HCT116 (cell line): ENCODE results near the gene ENTHD1. TPM values are rescaled to one million over a fixed set of nuclear protein-coding genes. Genes with fewer than 3 reads are reported as not detected.

Experiments used
- ATAC-seq: fragments of 200-7000 bp; cut with Tn5 transposase; 2 replicates; pipeline ENCODE4 v1.9.1; 2020; ENCODE audit warnings: mild to moderate bottlenecking, moderate library complexity
- BruUV-seq: library from RNA; stranded (reverse); fragments of 400-500 nt; replicated peaks from 2 replicates; lab custom pipeline; 2021; lab: Mats Ljungman, UMichigan
- CTCF ChIA-PET: fragments of 300-600 bp; sonication (Branson Sonifier 250); formaldehyde crosslinking; loops from one replicate; lab custom pipeline; 2021; ENCODE audit warnings: antibody characterized with exemption; lab: Charles Lee
- POLR2A ChIA-PET: fragments of 300-600, 350-600 bp; sonication (Branson Sonifier 250); formaldehyde crosslinking; loops from one replicate; lab custom pipeline; 2021; ENCODE audit warnings: antibody characterized with exemption; lab: Charles Lee
- RAD21 ChIA-PET, 2 experiments: fragments of 300-600 bp; sonication (Branson Sonifier 250); formaldehyde crosslinking; loops; one replicate each; lab custom pipeline; 2023; ENCODE audit warnings: low total read pairs in 2 of 2; ENCODE audit not compliant: uncharacterized antibody in 2 of 2, unreplicated experiment in 2 of 2, low non-redundant PET in 1 of 2; lab: Charles Lee
- DNase-seq: peaks from one replicate; pipeline ENCODE4 v3.0.0-alpha.2; 2010; ENCODE audit warnings: low read depth, low spot score
- H2AFZ ChIP-seq: fragments of 200-600 bp; shearing (Covaris generic), sonication (generic); 2 replicates; pipeline ENCODE4 v1.6.1; 2017; ENCODE audit warnings: low read depth, mixed run types, mixed read lengths, antibody characterized with exemption, low read length; ENCODE audit not compliant: poor library complexity, severe bottlenecking
- H3K27ac ChIP-seq: 2 replicates; pipeline ENCODE4 v1.5.1; 2012; ENCODE audit warnings: low read depth, low read length
- H3K27me3 ChIP-seq: fragments of 200-600 bp; sonication (generic); 2 replicates; pipeline ENCODE4 v1.6.1; 2016; ENCODE audit warnings: mixed run types, low read length, mixed read lengths; ENCODE audit not compliant: insufficient read depth
- H3K36me3 ChIP-seq, 2 experiments: fragments of 200-500 bp in 1 of 2; fragments of 200-600 bp in 1 of 2; sonication (Bioruptor generic) in 1 of 2; sonication (generic) in 1 of 2; 2 replicates each; pipeline versions ENCODE4 v1.5.1 to v1.6.1; 2014 to 2016; ENCODE audit warnings: low read length in 2 of 2, inconsistent platforms in 1 of 2, mixed read lengths in 1 of 2, mixed run types in 1 of 2; ENCODE audit not compliant: insufficient read depth in 2 of 2, control insufficient read depth in 1 of 2
- H3K4me1 ChIP-seq, 2 experiments: fragments of 200-600 bp in 1 of 2; sonication (generic) in 1 of 2; 2 replicates each; pipeline versions ENCODE4 v1.5.1 to v1.6.1; 2012 to 2017; ENCODE audit warnings: low read length in 2 of 2, inconsistent platforms in 1 of 2, mild to moderate bottlenecking in 1 of 2, mixed read lengths in 1 of 2, mixed run types in 1 of 2, moderate library complexity in 1 of 2; ENCODE audit not compliant: insufficient read depth in 2 of 2, control insufficient read depth in 1 of 2
- H3K4me2 ChIP-seq: fragments of 200-600 bp; sonication (generic); 2 replicates; pipeline ENCODE4 v1.6.1; 2017; ENCODE audit warnings: mixed run types, low read length, mixed read lengths
- H3K4me3 ChIP-seq, 2 experiments: fragments of 200-600 bp in 1 of 2; sonication (generic) in 1 of 2; replicated peaks in 1 of 2; 2 replicates each; pipeline ENCODE4 v1.5.1; 2011 to 2016; ENCODE audit warnings: low read length in 2 of 2, control low read depth in 1 of 2, low read depth in 1 of 2, mild to moderate bottlenecking in 1 of 2, mixed read lengths in 1 of 2, mixed run types in 1 of 2
- H3K79me2 ChIP-seq: fragments of 200-600 bp; sonication (generic); 2 replicates; pipeline ENCODE4 v1.6.1; 2017; ENCODE audit warnings: mild to moderate bottlenecking, mixed run types, low read length, moderate library complexity, mixed read lengths; ENCODE audit not compliant: insufficient read depth
- H3K9ac ChIP-seq: fragments of 200-600 bp; sonication (generic); 2 replicates; pipeline ENCODE4 v1.6.1; 2016; ENCODE audit warnings: low read length, mixed read lengths
- H3K9me2 ChIP-seq: fragments of 200-600 bp; sonication (generic), shearing (Covaris generic); 2 replicates; pipeline ENCODE4 v1.6.1; 2017; ENCODE audit warnings: mixed run types, mild to moderate bottlenecking, moderate library complexity; ENCODE audit not compliant: insufficient read depth
- H3K9me3 ChIP-seq, 2 experiments: fragments of 200-500 bp in 1 of 2; fragments of 200-600 bp in 1 of 2; sonication (Bioruptor generic) in 1 of 2; sonication (generic) in 1 of 2; 2 replicates each; pipeline ENCODE4 v1.6.1; 2014 to 2017; ENCODE audit warnings: low read length in 2 of 2, mixed read lengths in 2 of 2, inconsistent platforms in 1 of 2, low read depth in 1 of 2, mild to moderate bottlenecking in 1 of 2, mixed run types in 1 of 2, moderate library complexity in 1 of 2; ENCODE audit not compliant: control insufficient read depth in 1 of 2, insufficient read depth in 1 of 2
- H4K20me1 ChIP-seq: fragments of 200-600 bp; sonication (generic), shearing (Covaris generic); 2 replicates; pipeline ENCODE4 v1.6.1; 2017; ENCODE audit warnings: mixed run types, mild to moderate bottlenecking, moderate library complexity; ENCODE audit not compliant: insufficient read depth
- CBX3 ChIP-seq: IDR thresholded peaks from 2 replicates; pipeline ENCODE4 v1.6.1; 2012; ENCODE audit warnings: low read depth
- CEBPB ChIP-seq: IDR thresholded peaks from 2 replicates; pipeline ENCODE4 v1.6.1; 2012; ENCODE audit warnings: low read depth
- EZH2phosphoT487 ChIP-seq: fragments of 200-600 bp; IDR thresholded peaks from 2 replicates; pipeline ENCODE4 v1.6.1; 2018; ENCODE audit warnings: antibody characterized with exemption, borderline replicate concordance
- FOSL1 ChIP-seq: IDR thresholded peaks from 2 replicates; pipeline ENCODE4 v1.6.1; 2012; ENCODE audit warnings: low read depth
- MAX ChIP-seq: IDR thresholded peaks from 2 replicates; pipeline ENCODE4 v1.6.1; 2012
- POLR2AphosphoS5 ChIP-seq: IDR thresholded peaks from 2 replicates; pipeline ENCODE4 v1.6.1; 2011; ENCODE audit warnings: mild to moderate bottlenecking, low read depth, low read length, moderate library complexity
- REST ChIP-seq: IDR thresholded peaks from 2 replicates; pipeline ENCODE4 v1.6.1; 2012; ENCODE audit warnings: low read depth
- SIN3A ChIP-seq: IDR thresholded peaks from 2 replicates; pipeline ENCODE4 v1.6.1; 2012; ENCODE audit warnings: low read depth
- SP1 ChIP-seq: IDR thresholded peaks from 2 replicates; pipeline ENCODE4 v1.6.1; 2012; ENCODE audit warnings: low read depth
- SRF ChIP-seq: IDR thresholded peaks from 2 replicates; pipeline ENCODE4 v1.6.1; 2012; ENCODE audit warnings: low read depth
- TCF7L2 ChIP-seq: IDR thresholded peaks from 2 replicates; pipeline ENCODE4 v1.7.0; 2011; ENCODE audit warnings: borderline replicate concordance, inconsistent platforms; ENCODE audit not compliant: insufficient read depth, insufficient read length; ENCODE audit errors: extremely low read depth
- YY1 ChIP-seq: IDR thresholded peaks from 2 replicates; pipeline ENCODE4 v1.6.1; 2011; ENCODE audit warnings: low read length, low read depth, moderate library complexity, mild to moderate bottlenecking; ENCODE audit not compliant: insufficient replicate concordance; ENCODE audit errors: extremely low read depth
- ZFX ChIP-seq: fragments of 450-650 bp; IDR thresholded peaks from 2 replicates; pipeline ENCODE4 v1.6.1; 2017
- ZNF274 ChIP-seq: fragments of 200-500 bp; sonication (Bioruptor generic); IDR thresholded peaks from 2 replicates; pipeline ENCODE4 v1.6.1; 2014; ENCODE audit warnings: mild to moderate bottlenecking, low read depth, low read length, inconsistent platforms
- intact Hi-C: fragments of 100-400 bp; cut with micrococcal nuclease; formaldehyde crosslinking; loops from 2 replicates; pipeline ENCODE4 v1.10.0; 2022
- total RNA-seq: library from RNA; stranded (reverse); gene quantifications from one replicate; pipeline ENCODE4 v1.2.1, GENCODE V29; 2021; ENCODE audit not compliant: unreplicated experiment
- TF ChIP-seq, protein P1 (sequence below): IDR thresholded peaks from 2 replicates; pipeline ENCODE4 v1.6.1; 2011; ENCODE audit warnings: mild to moderate bottlenecking, low read length, moderate library complexity; ENCODE audit not compliant: insufficient replicate concordance; ENCODE audit errors: extremely low read depth

Gene ENTHD1
- total RNA-seq, 1 experiment from 2014 or later: not detected

DNA sequence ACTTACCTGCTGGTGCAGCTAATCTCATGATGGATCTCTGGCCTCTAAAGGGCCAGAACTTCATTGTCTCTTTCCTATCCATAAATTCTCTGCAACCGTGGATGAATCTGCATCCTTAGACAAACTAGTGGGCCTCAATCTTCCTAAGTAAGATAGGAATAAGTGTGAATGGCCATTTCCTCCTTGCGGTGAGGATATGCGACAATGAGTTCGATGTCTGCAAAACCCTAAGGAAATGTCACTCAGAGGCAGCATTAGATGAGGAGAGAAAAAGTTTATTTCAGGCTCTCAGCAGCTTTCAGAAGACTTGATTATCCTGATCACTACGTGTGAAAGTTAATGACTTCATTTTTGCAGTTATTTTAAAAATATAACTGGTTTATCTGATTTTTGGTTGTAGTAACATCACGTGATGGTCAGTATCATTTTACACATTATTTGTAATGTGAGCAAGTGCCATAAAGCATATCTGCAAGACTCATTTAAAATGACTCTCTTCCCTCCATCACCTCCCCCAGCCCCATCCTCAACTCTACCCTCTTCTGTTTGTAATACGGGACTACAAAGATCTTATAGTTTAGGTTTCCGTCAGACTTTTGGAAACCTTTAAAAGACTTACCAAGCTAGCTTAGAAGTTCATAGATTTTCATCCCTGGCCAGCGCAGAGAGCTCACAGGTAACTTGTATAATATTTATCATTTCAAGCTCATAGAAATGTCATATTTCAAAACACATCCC, 17.5 kb upstream of the ENTHD1 start:
- no peak overlapping the region for H3K4me3 ChIP-seq
- no peaks in the 10 kb centered on the region for H4K20me1 ChIP-seq
- intact Hi-C loops: no loop called here
- ChIA-PET POLR2A (no interaction called here), RAD21 (no interaction called here)
- H3K9me2 ChIP-seq: no peaks in the 10 kb centered on the region
- ATAC-seq (no peak), DNase-seq (no peak)
- no peak overlapping the region for H2AFZ ChIP-seq
- no peaks in the 10 kb centered on the region for H3K79me2 ChIP-seq
- no peaks in the 10 kb centered on the region for H3K4me1 ChIP-seq
- no peak overlapping the region for H3K9ac ChIP-seq
- H3K27ac ChIP-seq: no peak overlapping the region
- no peaks in the 10 kb centered on the region for H3K36me3 ChIP-seq
- TF ChIP-seq ZNF274 (no peak), FOSL1 (no peak), SP1 (no peak), POLR2AphosphoS5 (no peak), EZH2phosphoT487 (no peak), TCF7L2 (no peak), CBX3 (no peak), SRF (no peak), REST (no peak), YY1 (no peak), SIN3A (no peak), CEBPB (no peak), ZFX (no peak), MAX (no peak)
- TF ChIP-seq, protein P1, sequence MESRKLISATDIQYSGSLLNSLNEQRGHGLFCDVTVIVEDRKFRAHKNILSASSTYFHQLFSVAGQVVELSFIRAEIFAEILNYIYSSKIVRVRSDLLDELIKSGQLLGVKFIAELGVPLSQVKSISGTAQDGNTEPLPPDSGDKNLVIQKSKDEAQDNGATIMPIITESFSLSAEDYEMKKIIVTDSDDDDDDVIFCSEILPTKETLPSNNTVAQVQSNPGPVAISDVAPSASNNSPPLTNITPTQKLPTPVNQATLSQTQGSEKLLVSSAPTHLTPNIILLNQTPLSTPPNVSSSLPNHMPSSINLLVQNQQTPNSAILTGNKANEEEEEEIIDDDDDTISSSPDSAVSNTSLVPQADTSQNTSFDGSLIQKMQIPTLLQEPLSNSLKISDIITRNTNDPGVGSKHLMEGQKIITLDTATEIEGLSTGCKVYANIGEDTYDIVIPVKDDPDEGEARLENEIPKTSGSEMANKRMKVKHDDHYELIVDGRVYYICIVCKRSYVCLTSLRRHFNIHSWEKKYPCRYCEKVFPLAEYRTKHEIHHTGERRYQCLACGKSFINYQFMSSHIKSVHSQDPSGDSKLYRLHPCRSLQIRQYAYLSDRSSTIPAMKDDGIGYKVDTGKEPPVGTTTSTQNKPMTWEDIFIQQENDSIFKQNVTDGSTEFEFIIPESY: no peak
- TF ChIP-seq, all 23 proteins: peak for 0
- CTCF ChIA-PET: no interaction called here
- no peak overlapping the region for H3K4me2 ChIP-seq
- peaks cover 61% of the 10 kb centered on the region for H3K27me3 ChIP-seq
- no peaks in the 10 kb centered on the region for H3K9me3 ChIP-seq
- no TSS peak for BruUV-seq
